GM18526 (cell line): ENCODE results near the gene TMEM147.

ENCODE experiments used
- POLR2A ChIP-seq: IDR thresholded peaks from 3 replicates; pipeline ENCODE4 v1.6.1; 2011; ENCODE audit not compliant: insufficient read length; ENCODE audit errors: extremely low read depth

TMEM147 gene

DNA sequence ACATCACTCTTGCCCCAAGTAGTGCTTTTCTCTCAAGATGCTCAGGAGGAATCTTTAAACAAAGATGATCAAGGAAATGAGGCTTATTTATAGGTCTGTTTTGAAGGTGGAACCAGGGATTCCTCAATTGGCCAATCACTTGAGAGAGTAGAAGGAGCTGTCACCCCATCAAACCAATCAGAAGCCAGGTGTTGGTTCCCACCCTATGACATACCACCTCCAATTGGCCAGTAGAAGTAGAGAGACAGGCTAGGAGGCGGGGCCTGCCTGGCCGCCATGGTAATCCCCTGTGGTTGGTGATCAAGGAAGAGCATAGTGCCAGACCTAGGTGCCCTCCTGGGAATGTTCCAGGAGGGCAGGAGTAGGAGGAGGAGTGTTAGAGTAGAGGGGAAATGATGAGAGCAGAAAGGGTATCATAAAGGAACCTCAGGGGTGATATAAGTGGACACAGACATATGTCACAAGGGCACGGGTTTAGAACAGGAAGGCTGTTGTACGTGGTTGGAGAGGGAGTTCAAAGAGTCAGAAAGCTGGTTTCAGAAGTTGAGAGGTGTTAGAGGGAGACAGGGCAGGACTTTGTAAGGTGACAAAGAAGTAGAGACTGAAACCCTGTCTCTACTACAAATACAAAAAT lies 51.1 kb downstream of the TMEM147 start:
- no peak for TF ChIP-seq POLR2A
